Measurements from ENCODE around the gene APOBEC3G.

APOBEC3G gene

GRCh38 chr22:39090426-39091064, 13.5 kb downstream of the APOBEC3G start:
- in situ Hi-C loops (cut with MboI; ENCODE audit: low sequenced_read_pairs), result no loop called here

- in situ Hi-C loops (cut with MboI; ENCODE audit: low sequenced_read_pairs), result no loop called here
Measured at GRCh38 chr22:39091126-39092081, 14.3 kb downstream of the APOBEC3G start.

- in situ Hi-C loops (cut with MboI; ENCODE audit: low sequenced_read_pairs), result no loop called here
Measured at GRCh38 chr22:39092111-39092862, 15.2 kb downstream of the APOBEC3G start.

- in situ Hi-C loops (cut with MboI; ENCODE audit: low sequenced_read_pairs), result no loop called here
Measured at GRCh38 chr22:39094717-39095389, 17.8 kb downstream of the APOBEC3G start.

- in situ Hi-C loops (cut with MboI; ENCODE audit: low sequenced_read_pairs), result no loop called here
Measured at GRCh38 chr22:39095971-39096370, 18.9 kb downstream of the APOBEC3G start.

GRCh38 chr22:39097098-39098020, 20.3 kb downstream of the APOBEC3G start, which contains the start of gene APOBEC3H:
Gene APOBEC3H, plus strand, starts transcription at chr22:39097244. Its CDS starts 3,035 bp downstream, at chr22:39100279.
- in situ Hi-C loops (cut with MboI; ENCODE audit: low sequenced_read_pairs), result no loop called here

GRCh38 chr22:39098026-39098425, 21.0 kb downstream of the APOBEC3G start:
- in situ Hi-C loops (cut with MboI; ENCODE audit: low sequenced_read_pairs), result no loop called here

GRCh38 chr22:39098576-39098975, 21.5 kb downstream of the APOBEC3G start:
- in situ Hi-C loops (cut with MboI; ENCODE audit: low sequenced_read_pairs), result no loop called here

GRCh38 chr22:39101226-39101625, 24.2 kb downstream of the APOBEC3G start:
- in situ Hi-C loops (cut with MboI; ENCODE audit: low sequenced_read_pairs), result loop anchor here (25.0 kb wide), 1 partner anchor 239 kb away; the partner anchor contains the start of gene CBX6

GRCh38 chr22:39103431-39103830, 26.4 kb downstream of the APOBEC3G start:
- in situ Hi-C loops (cut with MboI; ENCODE audit: low sequenced_read_pairs), result loop anchor here (25.0 kb wide), 1 partner anchor 241 kb away; the partner anchor contains the start of gene CBX6

GRCh38 chr22:39106326-39106725, 29.3 kb downstream of the APOBEC3G start:
- in situ Hi-C loops (cut with MboI; ENCODE audit: low sequenced_read_pairs), result loop anchor here (25.0 kb wide), 1 partner anchor 244 kb away; the partner anchor contains the start of gene CBX6

GRCh38 chr22:39108487-39108886, 31.4 kb downstream of the APOBEC3G start:
- in situ Hi-C loops (cut with MboI; ENCODE audit: low sequenced_read_pairs), result loop anchor here (25.0 kb wide), 1 partner anchor 246 kb away; the partner anchor contains the start of gene CBX6

GRCh38 chr22:39109361-39109760, 32.3 kb downstream of the APOBEC3G start:
- in situ Hi-C loops (cut with MboI; ENCODE audit: low sequenced_read_pairs), result loop anchor here (25.0 kb wide), 1 partner anchor 247 kb away; the partner anchor contains the start of gene CBX6

GRCh38 chr22:39110631-39111561, 33.8 kb downstream of the APOBEC3G start:
- in situ Hi-C loops (cut with MboI; ENCODE audit: low sequenced_read_pairs), result loop anchor here (25.0 kb wide), 1 partner anchor 249 kb away; the partner anchor contains the start of gene CBX6

GRCh38 chr22:39114112-39114511, 37.0 kb downstream of the APOBEC3G start:
- in situ Hi-C loops (cut with MboI; ENCODE audit: low sequenced_read_pairs), result loop anchor here (25.0 kb wide), 1 partner anchor 252 kb away; the partner anchor contains the start of gene CBX6

GRCh38 chr22:39115570-39115969, 38.5 kb downstream of the APOBEC3G start:
- in situ Hi-C loops (cut with MboI; ENCODE audit: low sequenced_read_pairs), result loop anchor here (5.0 to 25.0 kb wide), 2 partner anchors 108 to 253 kb away; partner anchors contain the start of gene CBX6

GRCh38 chr22:39115977-39116621, 39.0 kb downstream of the APOBEC3G start:
- in situ Hi-C loops (cut with MboI; ENCODE audit: low sequenced_read_pairs), result loop anchor here (5.0 to 25.0 kb wide), 2 partner anchors 109 to 254 kb away; partner anchors contain the start of gene CBX6
